ENCODE results near the gene NAA60.

DNA sequence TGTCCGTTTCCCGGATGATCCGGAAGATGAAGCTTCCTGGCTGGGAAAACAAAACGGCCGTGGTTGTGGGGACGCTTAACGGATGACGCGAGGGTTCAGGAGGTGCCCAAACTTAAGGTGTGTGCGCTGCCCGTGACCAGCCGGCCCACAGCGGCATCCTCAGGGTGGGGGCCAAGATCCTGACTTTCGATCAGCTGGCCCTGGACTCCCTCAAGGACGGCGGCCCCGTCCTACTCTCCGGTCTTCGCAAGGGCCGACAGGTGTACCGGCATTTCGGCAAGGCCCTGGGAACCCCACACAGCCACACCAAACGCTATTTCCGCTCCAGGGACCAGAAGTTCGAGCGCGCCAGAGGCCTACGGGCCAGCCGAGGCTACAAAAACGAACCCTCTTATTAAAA lies 52.9 kb downstream of the NAA60 start:
- TF ChIP-seq, protein P1, sequence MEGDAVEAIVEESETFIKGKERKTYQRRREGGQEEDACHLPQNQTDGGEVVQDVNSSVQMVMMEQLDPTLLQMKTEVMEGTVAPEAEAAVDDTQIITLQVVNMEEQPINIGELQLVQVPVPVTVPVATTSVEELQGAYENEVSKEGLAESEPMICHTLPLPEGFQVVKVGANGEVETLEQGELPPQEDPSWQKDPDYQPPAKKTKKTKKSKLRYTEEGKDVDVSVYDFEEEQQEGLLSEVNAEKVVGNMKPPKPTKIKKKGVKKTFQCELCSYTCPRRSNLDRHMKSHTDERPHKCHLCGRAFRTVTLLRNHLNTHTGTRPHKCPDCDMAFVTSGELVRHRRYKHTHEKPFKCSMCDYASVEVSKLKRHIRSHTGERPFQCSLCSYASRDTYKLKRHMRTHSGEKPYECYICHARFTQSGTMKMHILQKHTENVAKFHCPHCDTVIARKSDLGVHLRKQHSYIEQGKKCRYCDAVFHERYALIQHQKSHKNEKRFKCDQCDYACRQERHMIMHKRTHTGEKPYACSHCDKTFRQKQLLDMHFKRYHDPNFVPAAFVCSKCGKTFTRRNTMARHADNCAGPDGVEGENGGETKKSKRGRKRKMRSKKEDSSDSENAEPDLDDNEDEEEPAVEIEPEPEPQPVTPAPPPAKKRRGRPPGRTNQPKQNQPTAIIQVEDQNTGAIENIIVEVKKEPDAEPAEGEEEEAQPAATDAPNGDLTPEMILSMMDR (IDR thresholded peaks at IDR 0.05) = no peak
- no peak for TF ChIP-seq POLR2A (IDR thresholded peaks at IDR 0.05)

All from vagina (tissue), 2 donors.